Left lung (tissue), 10 donors: ENCODE results near the gene ZNF718. TPM values are rescaled to one million over a fixed set of nuclear protein-coding genes. Genes with fewer than 3 reads are reported as not detected.
"Not testable (repeated sequence)": the region's sequence is repeated elsewhere in the genome, so short reads cannot be mapped to it uniquely, and the experiment has no call there.

ENCODE experiments used
- ATAC-seq: fragments of 200-7000 bp; cut with Tn5 transposase; one replicate; pipeline ENCODE4 v1.9.1; 2020; ENCODE audit warnings: moderate library complexity
- DNase-seq, 4 donors: peaks; one replicate each; pipeline ENCODE4 v3.0.0-alpha.2; 2013 to 2020
- H3K27ac ChIP-seq, 2 donors: fragments of 200-600 bp; sonication (generic) in 1 of 2; one replicate each; pipeline versions ENCODE4 v1.5.0 to v1.8.0; 2020 to 2021
- H3K27me3 ChIP-seq, 2 donors: fragments of 200-600 bp; sonication (generic) in 1 of 2; one replicate each; pipeline versions ENCODE4 v1.5.0 to v1.8.0; 2020 to 2021
- H3K36me3 ChIP-seq, 2 donors: fragments of 200-600 bp; sonication (generic) in 1 of 2; one replicate each; pipeline versions ENCODE4 v1.5.0 to v1.8.0; 2020 to 2021
- H3K4me1 ChIP-seq, 2 donors: fragments of 200-600 bp; one replicate each; pipeline ENCODE4 v1.8.0; 2021
- H3K4me3 ChIP-seq, 2 donors: fragments of 200-600 bp; sonication (generic) in 1 of 2; one replicate each; pipeline versions ENCODE4 v1.5.0 to v1.8.0; 2020 to 2021; ENCODE audit warnings: mild to moderate bottlenecking in 1 of 2
- H3K9me3 ChIP-seq, 2 donors: fragments of 200-600 bp; sonication (generic) in 1 of 2; one replicate each; pipeline versions ENCODE4 v1.5.0 to v1.8.0; 2020 to 2021
- intact Hi-C, 2 donors: fragments of 100-400 bp; cut with DNase I; formaldehyde crosslinking; loops; one replicate each; pipeline versions ENCODE4 v1.11.2 to v1.14.2; 2022
- polyA plus RNA-seq, 6 donors: library from polyadenylated mRNA; unstranded; fragments of 120-200 nt; gene quantifications; one replicate each; pipeline ENCODE4 v1.2.1, GENCODE V29; 2013; ENCODE audit not compliant: insufficient read length in 6 of 6
- total RNA-seq, 2 donors: library from RNA; stranded (reverse); fragmentation: NEBNext Ultra II Directional; extraction: Animal tissue kit (Norgen Biotek cat#: 25700); gene quantifications; one replicate each; pipeline ENCODE4 v1.2.1, GENCODE V29; 2021
- TF ChIP-seq, protein P1 (sequence below), 2 donors: fragments of 200-600 bp; sonication (generic) in 1 of 2; IDR thresholded peaks; one replicate each; pipeline versions ENCODE4 v1.5.0 to v1.8.0; 2021; ENCODE audit warnings: antibody characterized with exemption in 2 of 2
- donor health status: DM: no; HTN: yes; CAD: no.
- donor health status: DM: no; HTN: no; CAD: no.

Gene ZNF718
- total and polyA plus RNA-seq, 8 donors = 6.4 to 21.4 (median 11.9) TPM

DNA sequence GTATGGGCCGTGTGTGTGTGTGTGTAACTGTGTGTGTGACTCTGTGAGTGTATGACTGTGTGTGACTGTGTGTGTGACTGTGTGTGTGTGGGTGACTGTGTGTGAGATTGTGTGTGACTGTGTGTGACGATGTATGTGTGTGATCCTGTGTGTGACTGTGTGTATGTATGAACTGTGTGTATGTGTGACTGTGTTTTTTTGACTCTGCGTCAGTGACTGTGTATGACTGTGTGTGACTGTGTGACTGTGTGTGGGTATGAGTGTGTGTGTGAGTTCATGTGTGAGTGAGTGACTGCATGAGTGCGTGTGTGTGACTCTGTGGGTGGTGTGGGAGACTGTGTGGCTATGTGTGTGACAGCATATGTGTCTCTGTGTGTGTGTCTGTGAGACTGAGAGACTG lies 81.8 kb downstream of the ZNF718 start:
- H3K4me3 ChIP-seq = no peak overlapping the region
- TF ChIP-seq, protein P1, sequence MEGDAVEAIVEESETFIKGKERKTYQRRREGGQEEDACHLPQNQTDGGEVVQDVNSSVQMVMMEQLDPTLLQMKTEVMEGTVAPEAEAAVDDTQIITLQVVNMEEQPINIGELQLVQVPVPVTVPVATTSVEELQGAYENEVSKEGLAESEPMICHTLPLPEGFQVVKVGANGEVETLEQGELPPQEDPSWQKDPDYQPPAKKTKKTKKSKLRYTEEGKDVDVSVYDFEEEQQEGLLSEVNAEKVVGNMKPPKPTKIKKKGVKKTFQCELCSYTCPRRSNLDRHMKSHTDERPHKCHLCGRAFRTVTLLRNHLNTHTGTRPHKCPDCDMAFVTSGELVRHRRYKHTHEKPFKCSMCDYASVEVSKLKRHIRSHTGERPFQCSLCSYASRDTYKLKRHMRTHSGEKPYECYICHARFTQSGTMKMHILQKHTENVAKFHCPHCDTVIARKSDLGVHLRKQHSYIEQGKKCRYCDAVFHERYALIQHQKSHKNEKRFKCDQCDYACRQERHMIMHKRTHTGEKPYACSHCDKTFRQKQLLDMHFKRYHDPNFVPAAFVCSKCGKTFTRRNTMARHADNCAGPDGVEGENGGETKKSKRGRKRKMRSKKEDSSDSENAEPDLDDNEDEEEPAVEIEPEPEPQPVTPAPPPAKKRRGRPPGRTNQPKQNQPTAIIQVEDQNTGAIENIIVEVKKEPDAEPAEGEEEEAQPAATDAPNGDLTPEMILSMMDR (IDR thresholded peaks at IDR 0.05) = no peak
- H3K9me3 ChIP-seq = peaks cover 0 to 93% of the 10 kb centered on the region in 2 donors
- DNase-seq = no peak
- no peaks in the 10 kb centered on the region for H3K27me3 ChIP-seq
- peaks cover 0 to 27% of the 10 kb centered on the region in 2 donors for H3K36me3 ChIP-seq
- no peak for ATAC-seq
- no peak overlapping the region for H3K27ac ChIP-seq
- intact Hi-C loops = no loop called here
- H3K4me1 ChIP-seq = no peaks in the 10 kb centered on the region

DNA sequence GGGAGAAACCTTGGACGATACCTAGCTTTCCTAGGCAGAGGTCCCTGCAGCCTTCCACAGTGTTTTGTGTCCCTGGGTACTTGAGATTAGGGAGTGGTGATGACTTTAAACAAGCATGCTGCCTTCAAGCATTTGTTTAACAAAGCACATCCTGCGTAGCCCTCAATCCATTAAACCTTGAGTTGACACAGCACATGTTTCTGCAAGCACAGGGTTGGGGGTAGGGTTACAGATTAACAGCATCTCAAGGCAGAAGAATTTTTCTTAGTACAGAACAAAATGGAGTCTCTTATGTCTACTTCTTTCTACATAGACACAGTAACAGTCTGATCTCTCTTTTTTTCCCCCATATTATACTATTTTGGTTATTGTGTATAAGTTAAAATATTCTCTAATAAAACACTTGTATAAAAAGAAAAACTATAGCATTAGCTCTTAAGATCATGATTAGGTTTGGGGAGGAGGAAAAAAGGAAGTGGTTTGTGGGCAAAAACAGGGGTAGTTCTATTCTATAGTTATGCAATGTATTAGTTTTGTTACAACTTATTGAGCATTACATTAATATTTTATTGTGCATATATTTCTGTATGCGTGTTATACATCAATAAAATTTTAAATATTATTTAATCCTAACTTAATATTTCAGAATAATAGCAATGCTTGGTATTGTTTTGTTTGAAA lies 84.3 kb downstream of the ZNF718 start:
- H3K4me3 ChIP-seq, H3K27ac ChIP-seq, intact Hi-C loops, DNase-seq, H3K4me1 ChIP-seq, ATAC-seq: not testable (repeated sequence)
- Histone ChIP-seq H3K27me3 (peaks cover 0 to 13% of the 10 kb centered on the region in 2 donors), H3K36me3 (peaks cover 0 to 11% of the 10 kb centered on the region in 2 donors), H3K9me3 (peaks cover 0 to 91% of the 10 kb centered on the region in 2 donors)

DNA sequence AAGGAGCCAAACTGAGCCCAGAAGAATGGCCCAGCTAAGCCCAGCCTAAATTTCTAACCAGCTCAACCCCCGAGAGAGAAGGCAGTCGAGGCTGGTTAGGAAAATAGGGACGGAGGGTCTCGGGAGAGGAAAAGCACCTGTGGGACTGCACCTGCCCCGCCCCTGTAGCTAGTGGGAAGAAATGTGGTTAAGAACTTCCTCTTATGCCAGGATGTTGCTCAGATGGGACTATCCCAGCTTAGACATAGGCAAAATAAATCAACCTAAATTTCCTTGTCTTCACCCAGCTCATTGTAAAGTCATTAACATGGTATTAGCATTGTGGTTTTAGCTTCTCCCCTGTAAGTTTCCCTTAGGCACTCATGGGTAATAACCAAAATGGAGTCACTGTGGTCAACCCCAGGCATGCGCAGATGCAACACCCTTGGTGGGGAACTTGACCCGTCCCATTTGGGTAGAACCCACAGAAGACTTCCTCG lies 86.8 kb downstream of the ZNF718 start:
- Histone ChIP-seq H3K9me3 (peaks cover 0 to 87% of the 10 kb centered on the region in 2 donors), H3K4me3 (no peak overlapping the region), H3K36me3 (no peaks in the 10 kb centered on the region), H3K4me1 (no peaks in the 10 kb centered on the region), H3K27me3 (peaks cover 0 to 20% of the 10 kb centered on the region in 2 donors), H3K27ac (no peak overlapping the region)
- no peak for DNase-seq
- no peak for ATAC-seq
- TF ChIP-seq, protein P1 (IDR thresholded peaks at IDR 0.05) = no peak
- intact Hi-C loops = no loop called here

DNA sequence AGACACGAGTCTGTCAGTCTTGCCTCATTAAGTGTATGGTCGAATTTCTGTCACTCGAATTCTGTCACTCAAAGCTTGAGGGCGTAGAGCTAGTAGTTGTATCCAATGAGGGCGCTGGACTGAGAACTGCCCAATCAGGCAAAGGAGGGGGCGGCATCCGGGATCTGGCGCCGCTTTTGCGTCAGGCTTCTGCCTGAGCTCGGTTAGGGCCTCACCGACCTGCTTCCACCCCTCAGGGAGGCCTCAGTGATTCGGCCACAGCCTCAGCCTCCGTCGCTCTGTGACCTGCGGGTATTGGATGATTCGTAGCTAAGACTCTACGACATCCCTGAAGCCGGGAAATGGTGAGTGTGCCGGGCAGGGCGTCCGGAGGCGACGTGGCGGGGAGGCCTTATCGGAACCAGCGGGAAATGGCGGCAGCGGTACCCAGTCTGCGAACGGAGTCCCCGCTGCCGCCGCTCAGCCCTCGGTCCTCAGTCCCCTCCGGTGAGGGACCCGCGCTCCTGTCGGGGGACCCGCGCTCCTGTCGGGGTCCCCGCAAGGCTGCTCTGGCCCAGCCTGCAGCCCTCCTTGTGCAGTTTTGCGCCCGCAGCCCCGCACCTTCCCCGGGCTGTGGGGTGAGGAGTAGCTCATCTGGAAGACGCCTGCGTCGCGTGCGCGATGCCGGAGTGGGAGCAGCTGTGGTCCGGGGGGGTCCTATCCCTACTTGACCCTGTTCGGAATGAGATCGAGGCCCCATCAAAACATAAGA lies 88.3 kb downstream of the ZNF718 start:
- peak overlapping the region; percentile 64 to 79 for H3K27ac ChIP-seq

DNA sequence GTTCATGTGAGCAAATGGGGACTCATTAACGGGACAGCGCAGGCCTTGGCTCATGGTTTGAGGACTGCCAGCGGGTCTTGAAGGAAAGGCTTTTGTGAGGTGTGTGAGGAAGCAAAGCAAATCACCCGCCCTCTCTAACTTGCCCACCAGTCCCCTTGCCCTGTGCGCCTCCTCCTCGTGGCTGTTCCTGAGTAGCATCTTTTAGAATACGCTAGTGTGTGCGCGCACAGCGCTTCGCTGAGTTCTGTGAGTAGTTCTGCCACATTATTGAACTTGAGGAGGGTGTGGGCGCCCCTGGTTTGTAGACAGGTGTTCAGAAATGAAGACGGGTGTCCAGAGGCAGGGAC lies 88.9 kb downstream of the ZNF718 start:
- H3K9me3 ChIP-seq = peaks cover 0 to 74% of the 10 kb centered on the region in 2 donors
- H3K36me3 ChIP-seq, intact Hi-C loops, H3K4me1 ChIP-seq: not testable (repeated sequence)
- peak overlapping the region in 1 of 2 donors; percentile 64 for H3K27ac ChIP-seq
- peaks cover 0 to 20% of the 10 kb centered on the region in 2 donors for H3K27me3 ChIP-seq
- H3K4me3 ChIP-seq = peak overlapping the region; percentile 49 to 55
- ATAC-seq (peak; percentile 16), DNase-seq (peak in 1 of 4 donors; percentile 9)

More for the DNA sequence above, 88.3 kb downstream of the ZNF718 start:
- Histone ChIP-seq H3K9me3 (peaks cover 0 to 79% of the 10 kb centered on the region in 2 donors), H3K27me3 (peaks cover 0 to 20% of the 10 kb centered on the region in 2 donors), H3K4me1 (no peaks in the 10 kb centered on the region), H3K36me3 (no peaks in the 10 kb centered on the region), H3K4me3 (peak overlapping the region; percentile 49 to 55)
- TF ChIP-seq, protein P1 (IDR thresholded peaks at IDR 0.05) = no peak
- peak; percentile 67 to 78 (median 74) for DNase-seq
- intact Hi-C loops = no loop called here
- ATAC-seq = peak; percentile 97

Other genes starting within 250 kb of the ZNF718 start
- 10 to 100 TPM; 14.2 to 19.7 TPM for gene ZNF595, start 71.2 kb upstream of the ZNF718 start, total RNA-seq
- gene ZNF595, start 71.2 kb upstream of the ZNF718 start, polyA plus RNA-seq = 10 to 100 TPM; 16.3 to 20.4 (median 18.7) TPM
- gene ZNF732, start 181.0 kb downstream of the ZNF718 start, total RNA-seq = under 1 TPM; 0.21 to 0.47 TPM
- gene ZNF732, start 181.0 kb downstream of the ZNF718 start, polyA plus RNA-seq = 1 to 10 TPM; 2.1 to 2.9 (median 2.6) TPM
- gene ZNF141, start 213.3 kb downstream of the ZNF718 start, total RNA-seq = 10 to 100 TPM; 15.8 to 16.5 TPM
- gene ZNF141, start 213.3 kb downstream of the ZNF718 start, polyA plus RNA-seq = 10 to 100 TPM; 34.7 to 43.4 (median 37.6) TPM